GM12872 (cell line): ENCODE measurements around the gene HIC1.

Source experiments
- CTCF ChIP-seq: IDR thresholded peaks from 3 replicates; pipeline ENCODE4 v1.5.1; 2011; ENCODE audit warnings: low read depth, mild to moderate bottlenecking, low read length, moderate library complexity; ENCODE audit not compliant: insufficient read depth

The HIC1 gene

GRCh38 chr17:2067048-2067561, 12.2 kb downstream of the HIC1 start:
- TF ChIP-seq CTCF, result no peak

GRCh38 chr17:2067608-2068024, 12.7 kb downstream of the HIC1 start:
- TF ChIP-seq CTCF, result no peak

GRCh38 chr17:2068031-2068518, 13.2 kb downstream of the HIC1 start:
- TF ChIP-seq CTCF, result no peak

- no peak for TF ChIP-seq CTCF
Measured at GRCh38 chr17:2068519-2069051, 13.7 kb downstream of the HIC1 start.

- peak; percentile 60 for TF ChIP-seq CTCF
Measured at GRCh38 chr17:2070241-2071023, 15.5 kb downstream of the HIC1 start.

- TF ChIP-seq CTCF, result no peak
Measured at GRCh38 chr17:2071024-2071385, 16.1 kb downstream of the HIC1 start.

GRCh38 chr17:2071455-2072281, 16.8 kb downstream of the HIC1 start:
- TF ChIP-seq CTCF, result no peak
